H1 (cell line): ENCODE measurements around the gene KCNT1. TPM values are rescaled to one million over a fixed set of nuclear protein-coding genes. Genes with fewer than 3 reads are reported as not detected.

Experiments
- CTCF ChIA-PET: fragments of 300-600 bp; sonication (Branson Sonifier 250); formaldehyde crosslinking; loops from one replicate; lab custom pipeline; 2021; ENCODE audit not compliant: partially characterized antibody; lab: Charles Lee
- POLR2A ChIA-PET: fragments of 300-600 bp; sonication (Branson Sonifier 250); formaldehyde crosslinking; loops from one replicate; lab custom pipeline; 2021; ENCODE audit warnings: inconsistent platforms; ENCODE audit not compliant: partially characterized antibody; lab: Charles Lee
- DNase-seq, 2 experiments: peaks; one replicate each; pipeline versions ENCODE4 v3.0.0 to v3.0.0-alpha.2; 2010 to 2022; ENCODE audit warnings: low spot score in 2 of 2, low read depth in 1 of 2, mixed read lengths in 1 of 2
- FAIRE-seq: peaks from 2 replicates; lab custom pipeline; 2011; peaks lifted over from hg19 to GRCh38; lab: Jason Lieb, UNC
- H2AFZ ChIP-seq: 2 replicates; pipeline ENCODE4 v1.8.1; 2012; ENCODE audit warnings: low read length, inconsistent platforms
- H2AK5ac ChIP-seq: 2 replicates; pipeline ENCODE4 v1.6.1; 2013; ENCODE audit warnings: low read depth, low read length
- H2BK120ac ChIP-seq: replicated peaks from 2 replicates; pipeline ENCODE3; 2013; ENCODE audit warnings: low read depth, low read length, inconsistent platforms
- H2BK12ac ChIP-seq: 2 replicates; pipeline ENCODE4 v1.6.1; 2013; ENCODE audit warnings: low read depth, low read length
- H2BK15ac ChIP-seq: 2 replicates; pipeline ENCODE4 v1.6.1; 2013; ENCODE audit warnings: low read length
- H2BK20ac ChIP-seq: 2 replicates; pipeline ENCODE4 v1.6.1; 2013; ENCODE audit warnings: low read length
- H2BK5ac ChIP-seq: 2 replicates; pipeline ENCODE4 v1.6.1; 2013; ENCODE audit warnings: low read depth, low read length
- H3K14ac ChIP-seq: 2 replicates; pipeline ENCODE4 v1.6.1; 2013; ENCODE audit warnings: inconsistent platforms; ENCODE audit not compliant: insufficient read length
- H3K18ac ChIP-seq: 2 replicates; pipeline ENCODE4 v1.6.1; 2013; ENCODE audit warnings: low read length; ENCODE audit errors: extremely low read depth
- H3K23ac ChIP-seq: 2 replicates; pipeline ENCODE4 v1.6.1; 2013; ENCODE audit warnings: inconsistent platforms; ENCODE audit not compliant: insufficient read length
- H3K23me2 ChIP-seq: 2 replicates; pipeline ENCODE4 v1.6.1; 2013; ENCODE audit warnings: low read depth, low read length
- H3K27ac ChIP-seq: 2 replicates; pipeline ENCODE4 v1.6.1; 2011; ENCODE audit warnings: low read depth, low read length, inconsistent platforms
- H3K27me3 ChIP-seq, 4 experiments: replicated peaks in 1 of 4; 1 replicate in 1 of 4; 2 replicates in 3 of 4; pipeline versions ENCODE4 v1.6.1 to v1.8.1; 2011 to 2013; ENCODE audit warnings: low read length in 3 of 4, mild to moderate bottlenecking in 3 of 4, inconsistent platforms in 2 of 4, mixed read lengths in 2 of 4, moderate library complexity in 1 of 4; ENCODE audit not compliant: control insufficient read depth in 3 of 4, insufficient read depth in 3 of 4; ENCODE audit errors: extremely low read depth in 1 of 4
- H3K36me3 ChIP-seq, 4 experiments: 2 replicates each; pipeline versions ENCODE4 v1.6.1 to v1.8.1; 2011 to 2013; ENCODE audit warnings: mild to moderate bottlenecking in 4 of 4, low read length in 3 of 4, moderate library complexity in 2 of 4, control low read depth in 1 of 4, inconsistent platforms in 1 of 4; ENCODE audit not compliant: insufficient read depth in 4 of 4, control insufficient read depth in 2 of 4
- H3K4ac ChIP-seq: replicated peaks from 2 replicates; pipeline ENCODE3; 2013; ENCODE audit warnings: low read length, low read depth, mixed read lengths, inconsistent platforms; ENCODE audit not compliant: insufficient read length
- H3K4me1 ChIP-seq, 4 experiments: replicated peaks in 1 of 4; 1 replicate in 1 of 4; 2 replicates in 3 of 4; pipeline versions ENCODE4 v1.6.1 to v1.8.1; 2011 to 2013; ENCODE audit warnings: low read length in 3 of 4, inconsistent platforms in 2 of 4, mixed read lengths in 1 of 4; ENCODE audit not compliant: insufficient read depth in 4 of 4, control insufficient read depth in 3 of 4
- H3K4me2 ChIP-seq, 2 experiments: 2 replicates each; pipeline versions ENCODE4 v1.6.1 to v1.8.1; 2011 to 2013; ENCODE audit warnings: low read depth in 2 of 2, low read length in 2 of 2, control low read depth in 1 of 2, inconsistent platforms in 1 of 2, mild to moderate bottlenecking in 1 of 2; ENCODE audit not compliant: insufficient read depth in 1 of 2
- H3K4me3 ChIP-seq, 4 experiments: fragments of 200-600, 300-600 bp in 1 of 4; sonication (generic), shearing (Covaris generic), sonication (Bioruptor Twin) in 1 of 4; 2 replicates each; pipeline versions ENCODE4 v1.5.1 to v1.8.1; 2011 to 2016; ENCODE audit warnings: low read length in 4 of 4, low read depth in 3 of 4, control low read depth in 2 of 4, inconsistent platforms in 2 of 4, mild to moderate bottlenecking in 2 of 4, mixed read lengths in 1 of 4, moderate library complexity in 1 of 4; ENCODE audit not compliant: insufficient read depth in 2 of 4; ENCODE audit errors: extremely low read depth in 1 of 4
- H3K56ac ChIP-seq: replicated peaks from 2 replicates; pipeline ENCODE3; 2013; ENCODE audit warnings: low read depth, mild to moderate bottlenecking, mixed read lengths, low read length, inconsistent platforms; ENCODE audit not compliant: insufficient read length
- H3K79me1 ChIP-seq: 2 replicates; pipeline ENCODE4 v1.6.1; 2013; ENCODE audit warnings: low read depth, low read length, control low read depth
- H3K79me2 ChIP-seq, 2 experiments: 2 replicates each; pipeline versions ENCODE4 v1.6.1 to v1.8.1; 2012 to 2013; ENCODE audit warnings: low read length in 2 of 2, mild to moderate bottlenecking in 2 of 2, inconsistent platforms in 1 of 2; ENCODE audit not compliant: insufficient read depth in 2 of 2, control insufficient read depth in 1 of 2
- H3K9ac ChIP-seq, 4 experiments: replicated peaks in 1 of 4; 1 replicate in 1 of 4; 2 replicates in 3 of 4; pipeline versions ENCODE4 v1.6.1 to v1.8.1; 2011 to 2013; ENCODE audit warnings: low read depth in 3 of 4, low read length in 3 of 4, control low read depth in 2 of 4, mild to moderate bottlenecking in 2 of 4, moderate library complexity in 2 of 4, inconsistent platforms in 1 of 4; ENCODE audit errors: extremely low read depth in 1 of 4
- H3K9me3 ChIP-seq, 2 experiments: 2 replicates each; pipeline versions ENCODE4 v1.6.1 to v1.8.1; 2012 to 2013; ENCODE audit warnings: mild to moderate bottlenecking in 2 of 2, moderate library complexity in 2 of 2, control low read depth in 1 of 2, inconsistent platforms in 1 of 2, low read depth in 1 of 2, low read length in 1 of 2, mixed read lengths in 1 of 2; ENCODE audit not compliant: insufficient read depth in 2 of 2
- H4K20me1 ChIP-seq, 2 experiments: replicated peaks in 1 of 2; 2 replicates each; pipeline versions ENCODE3 to v1.8.1; 2011 to 2013; ENCODE audit warnings: inconsistent platforms in 2 of 2, low read length in 2 of 2, mild to moderate bottlenecking in 1 of 2; ENCODE audit not compliant: insufficient read depth in 2 of 2, control insufficient read depth in 1 of 2
- H4K5ac ChIP-seq: 2 replicates; pipeline ENCODE4 v1.6.1; 2013; ENCODE audit warnings: low read length, low read depth, mixed read lengths, inconsistent platforms; ENCODE audit not compliant: insufficient read length
- H4K8ac ChIP-seq: 2 replicates; pipeline ENCODE4 v1.8.0; 2013; ENCODE audit warnings: mild to moderate bottlenecking, moderate library complexity, low read length, inconsistent platforms; ENCODE audit not compliant: insufficient read depth; ENCODE audit errors: extremely low read depth
- H4K91ac ChIP-seq: replicated peaks from 2 replicates; pipeline ENCODE3; 2013; ENCODE audit warnings: low read length, mixed read lengths, inconsistent platforms; ENCODE audit not compliant: insufficient read length
- CBX8 ChIP-seq: fragments of 300-800, 300-1000 bp; sonication (generic); IDR thresholded peaks from 2 replicates; pipeline ENCODE4 v1.7.1; 2016; ENCODE audit warnings: low read depth, low read length, borderline replicate concordance
- EGR1 ChIP-seq: IDR thresholded peaks from 2 replicates; pipeline ENCODE4 v1.6.1; 2011; ENCODE audit warnings: low read depth, low read length, borderline replicate concordance
- EP300 ChIP-seq, 2 experiments: IDR thresholded peaks; 1 replicate in 1 of 2; 2 replicates in 1 of 2; pipeline ENCODE4 v1.6.1; 2011 to 2012; ENCODE audit warnings: low read depth in 2 of 2, low read length in 2 of 2, mild to moderate bottlenecking in 2 of 2, borderline replicate concordance in 1 of 2, inconsistent platforms in 1 of 2, moderate library complexity in 1 of 2
- GTF2F1 ChIP-seq: IDR thresholded peaks from 2 replicates; pipeline ENCODE4 v1.6.1; 2012; ENCODE audit warnings: low read depth, low read length, improper control_type of control experiment, borderline replicate concordance
- HDAC2 ChIP-seq, 2 experiments: fragments of 300-600 bp in 1 of 2; sonication (generic) in 1 of 2; IDR thresholded peaks; 2 replicates each; pipeline ENCODE4 v1.6.1; 2011 to 2012; ENCODE audit warnings: low read depth in 2 of 2, low read length in 2 of 2, mild to moderate bottlenecking in 2 of 2, moderate library complexity in 2 of 2, borderline replicate concordance in 1 of 2, inconsistent platforms in 1 of 2
- NANOG ChIP-seq: IDR thresholded peaks from 2 replicates; pipeline ENCODE4 v1.6.1; 2011; ENCODE audit warnings: low read length, low read depth, mild to moderate bottlenecking, inconsistent platforms; ENCODE audit not compliant: insufficient read depth, poor library complexity, severe bottlenecking
- RXRA ChIP-seq: IDR thresholded peaks from 2 replicates; pipeline ENCODE4 v1.6.1; 2011; ENCODE audit warnings: low read depth, mild to moderate bottlenecking, low read length, moderate library complexity; ENCODE audit not compliant: insufficient read depth
- SP4 ChIP-seq: IDR thresholded peaks from 2 replicates; pipeline ENCODE4 v1.6.1; 2012; ENCODE audit warnings: low read length, inconsistent platforms
- WGBS, 2 experiments: shearing (Covaris generic) in 1 of 2; methylation state at CpG; one replicate each; pipeline versions ENCODE4 v1.1.6 to v1.1.7; 2013 to 2015; ENCODE audit warnings: low lambda C conversion rate in 2 of 2, mixed read lengths in 2 of 2, inconsistent platforms in 1 of 2, low coverage in 1 of 2, missing lambda C conversion rate in 1 of 2; ENCODE audit not compliant: insufficient replicate concordance in 2 of 2, insufficient coverage in 1 of 2, insufficient read length in 1 of 2; ENCODE audit errors: extremely low coverage in 1 of 2, missing lambda C conversion rate in 1 of 2; 5-methylcytosine and 5-hydroxymethylcytosine counted together
- polyA plus RNA-seq, 7 experiments: library from polyadenylated mRNA; depleted of rRNA in 3 of 7; stranded (reverse) in 5 of 7; unstranded in 2 of 7; fragments of >200 nt in 5 of 7; fragments of 200-250 nt in 2 of 7; gene quantifications; 1 replicate in 5 of 7; 2 replicates in 1 of 7; 4 replicates in 1 of 7; pipeline versions ENCODE4 v1.2.1 to v1.2.3, GENCODE V29; 2011 to 2013; ENCODE audit warnings: missing spikeins in 2 of 7, mixed read lengths in 2 of 7
- total RNA-seq: library from RNA; stranded (reverse); fragmentation: NEBNext Ultra II Directional; extraction: Animal tissue kit (Norgen Biotek cat#: 25700); gene quantifications from 2 replicates; pipeline ENCODE4 v1.2.1, GENCODE V29; 2021

KCNT1 gene
- total and polyA plus RNA-seq, 2 of the 8 experiments (the other 6 are each of a cell fraction or from before 2014, with no cell fraction given), result 0.13 to 0.20 TPM

DNA sequence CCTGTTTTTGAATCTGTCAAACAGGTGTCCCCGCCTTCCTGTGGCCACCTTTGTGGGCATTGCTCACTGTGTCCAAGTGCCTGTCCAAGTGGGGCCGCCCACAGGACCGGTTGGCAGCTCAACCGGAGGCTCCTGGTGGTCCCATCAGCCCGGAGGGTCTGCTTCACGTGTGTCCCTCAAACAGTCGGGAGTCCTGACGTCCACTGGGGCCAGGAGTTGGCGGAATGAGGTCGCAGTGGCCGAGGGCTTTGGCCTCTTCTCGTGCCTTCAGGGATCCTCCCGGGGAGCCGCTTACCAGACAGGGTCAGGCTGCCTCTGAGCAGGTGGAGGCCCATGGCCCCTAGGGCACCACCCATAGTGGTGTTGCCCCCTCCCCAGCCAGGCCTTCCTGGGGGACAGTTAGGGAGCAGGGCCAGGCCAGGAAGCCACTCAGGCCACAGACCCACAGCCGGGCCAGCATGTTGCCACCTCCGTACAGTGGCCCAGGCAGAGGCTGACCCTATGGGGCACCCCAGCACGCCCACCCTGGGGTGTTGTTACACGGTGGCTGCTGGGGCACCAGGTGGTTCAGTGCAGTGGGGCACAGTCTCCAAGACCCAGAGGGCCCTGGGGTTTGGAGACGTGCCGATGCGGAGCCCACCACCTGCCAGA is 69.5 kb downstream of the KCNT1 start:
- H2AK5ac ChIP-seq, result no peak overlapping the region
- no peak overlapping the region for H3K56ac ChIP-seq
- no peak overlapping the region for H2BK20ac ChIP-seq
- H3K9me3 ChIP-seq, result peaks cover 0 to 1% of the 10 kb centered on the region in 2 experiments; a peak in 1 of 4 replicates
- no peak overlapping the region for H3K27ac ChIP-seq
- H4K5ac ChIP-seq, result no peak overlapping the region
- FAIRE-seq (no peak), DNase-seq (no peak)
- peaks cover 0 to 7% of the 10 kb centered on the region in 2 experiments for H4K20me1 ChIP-seq
- no peak overlapping the region for H3K4ac ChIP-seq
- H2BK15ac ChIP-seq, result no peak overlapping the region
- H3K27me3 ChIP-seq, result no peaks in the 10 kb centered on the region
- no peak overlapping the region for H2BK120ac ChIP-seq
- no peaks in the 10 kb centered on the region; the same call in 1 of the 2 replicates for H3K79me1 ChIP-seq
- H3K9ac ChIP-seq, result no peak overlapping the region; a peak in 1 of 7 replicates
- no peak overlapping the region; the same call in 1 of the 2 replicates for H4K8ac ChIP-seq
- H3K18ac ChIP-seq, result no peak overlapping the region
- no peak overlapping the region for H4K91ac ChIP-seq
- H2AFZ ChIP-seq, result no peak overlapping the region
- TF ChIP-seq NANOG (no peak), EGR1 (no peak), GTF2F1 (no peak), HDAC2 (IDR thresholded peaks at IDR 0.05; ENCODE audit: borderline replicate concordance in 1 of 2, low read depth in 2 of 2, low read length in 2 of 2) (no peak), SP4 (no peak), CBX8 (no peak), RXRA (no peak), EP300 (IDR thresholded peaks at IDR 0.05; ENCODE audit: borderline replicate concordance in 1 of 2, low read depth in 2 of 2, low read length in 2 of 2) (no peak)
- H3K79me2 ChIP-seq, result no peaks in the 10 kb centered on the region
- H3K14ac ChIP-seq, result no peak overlapping the region
- no peaks in the 10 kb centered on the region; a peak in 1 of 8 replicates for H3K36me3 ChIP-seq
- WGBS, 2 experiments, result 88% methylated on average over 20 of the region's 21 CpGs; no CpG with 5 or more reads in 1 of the 2 experiments
- H2BK5ac ChIP-seq, result no peak overlapping the region
- H3K4me1 ChIP-seq, result no peaks in the 10 kb centered on the region
- H2BK12ac ChIP-seq, result no peak overlapping the region
- CTCF ChIA-PET, result interaction anchor here (1.0 kb wide), 1 partner anchor 66 kb away, joined by 3 read pairs; no protein-coding TSS in a partner anchor
- no peak overlapping the region for H3K4me3 ChIP-seq
- no peak overlapping the region for H3K23ac ChIP-seq
- no peak overlapping the region for H3K4me2 ChIP-seq
- POLR2A ChIA-PET, result no interaction called here
- peaks cover 6% of the 10 kb centered on the region; the same call in 1 of the 2 replicates for H3K23me2 ChIP-seq
